ENCODE data around the gene PROSER3. TPM values are rescaled to one million over a fixed set of nuclear protein-coding genes. Genes with fewer than 3 reads are reported as not detected.

PROSER3 gene
- total and polyA plus RNA-seq, 9 of the 15 experiments (the other 6 are each of a cell fraction or from before 2014, with no cell fraction given), result 1.0 to 39.5 (median 5.1) TPM

DNA sequence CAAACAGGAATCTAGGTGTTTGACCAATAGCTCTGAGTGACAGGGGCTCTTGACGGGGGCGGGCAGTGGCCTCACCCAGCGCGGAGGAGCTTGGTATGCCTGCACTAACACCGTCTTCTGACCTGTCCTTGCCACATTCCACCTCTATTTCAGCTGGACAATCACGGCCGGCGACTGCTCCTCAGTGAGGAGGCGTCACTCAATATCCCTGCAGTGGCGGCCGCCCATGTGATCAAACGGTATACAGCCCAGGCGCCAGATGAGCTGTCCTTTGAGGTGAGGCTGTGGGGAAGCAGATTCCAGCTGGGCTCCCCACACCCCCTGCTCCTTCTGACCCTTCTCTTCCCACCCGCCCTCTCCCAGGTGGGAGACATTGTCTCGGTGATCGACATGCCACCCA is 22.1 kb downstream of the PROSER3 start:
- BruUV-seq (replicated peaks), result no TSS peak
- WGBS (ENCODE audit: insufficient coverage, low coverage, missing lambda C conversion rate), result 79% methylated on average over 16 of the region's 16 CpGs
- no peak overlapping the region for H2AFZ ChIP-seq (ENCODE audit: low read depth, low read length)
- in situ Hi-C loops (cut with MboI) (no loop called here), intact Hi-C loops (cut with micrococcal nuclease) (no loop called here)
- H3K79me2 ChIP-seq (ENCODE audit: control insufficient read depth, insufficient read depth, low read length), result peaks cover 5% of the 10 kb centered on the region; the same call in 1 of the 3 replicates
- POLR2A ChIA-PET, result no interaction called here
- H3K27me3 ChIP-seq (ENCODE audit: control insufficient read depth in 2 of 2, insufficient read depth in 2 of 2, low read length in 2 of 2), result no peaks in the 10 kb centered on the region
- H3K4me2 ChIP-seq (ENCODE audit: insufficient read depth, low read length), result no peak overlapping the region
- DNase-seq (ENCODE audit: extremely low read depth in 1 of 4, low spot score in 3 of 4) (no peak), FAIRE-seq (no peak), ATAC-seq (no peak)
- no peak overlapping the region for H3K4me3 ChIP-seq
- CTCF ChIA-PET (ENCODE audit: low intra/inter-chr PET ratio), result no interaction called here
- TF ChIP-seq, protein P1, sequence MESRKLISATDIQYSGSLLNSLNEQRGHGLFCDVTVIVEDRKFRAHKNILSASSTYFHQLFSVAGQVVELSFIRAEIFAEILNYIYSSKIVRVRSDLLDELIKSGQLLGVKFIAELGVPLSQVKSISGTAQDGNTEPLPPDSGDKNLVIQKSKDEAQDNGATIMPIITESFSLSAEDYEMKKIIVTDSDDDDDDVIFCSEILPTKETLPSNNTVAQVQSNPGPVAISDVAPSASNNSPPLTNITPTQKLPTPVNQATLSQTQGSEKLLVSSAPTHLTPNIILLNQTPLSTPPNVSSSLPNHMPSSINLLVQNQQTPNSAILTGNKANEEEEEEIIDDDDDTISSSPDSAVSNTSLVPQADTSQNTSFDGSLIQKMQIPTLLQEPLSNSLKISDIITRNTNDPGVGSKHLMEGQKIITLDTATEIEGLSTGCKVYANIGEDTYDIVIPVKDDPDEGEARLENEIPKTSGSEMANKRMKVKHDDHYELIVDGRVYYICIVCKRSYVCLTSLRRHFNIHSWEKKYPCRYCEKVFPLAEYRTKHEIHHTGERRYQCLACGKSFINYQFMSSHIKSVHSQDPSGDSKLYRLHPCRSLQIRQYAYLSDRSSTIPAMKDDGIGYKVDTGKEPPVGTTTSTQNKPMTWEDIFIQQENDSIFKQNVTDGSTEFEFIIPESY (CRISPR knock-in tag; IDR thresholded peaks at IDR 0.05), result peak; percentile 80
- no peak for TF ChIP-seq PHTF2 (CRISPR knock-in tag; IDR thresholded peaks at IDR 0.05)
- TF ChIP-seq PKNOX1 (IDR thresholded peaks at IDR 0.05), result no peak
- H3K9ac ChIP-seq (ENCODE audit: insufficient read depth in 1 of 2, low read depth in 2 of 2, low read length in 2 of 2), result no peak overlapping the region; a peak in 1 of 4 replicates
- H3K27ac ChIP-seq (ENCODE audit: extremely low read depth, low read depth, low read length), result no peak overlapping the region
- peaks cover 5 to 40% of the 10 kb centered on the region in 2 experiments; a peak in 4 of 5 replicates for H3K4me1 ChIP-seq (replicated peaks in 1 of 2; ENCODE audit: control insufficient read depth in 2 of 2, insufficient read depth in 2 of 2, low read length in 2 of 2)
- H3K9me3 ChIP-seq (replicated peaks; ENCODE audit: control insufficient read depth, insufficient read depth, low read depth, low read length), result no peaks in the 10 kb centered on the region
- no peaks in the 10 kb centered on the region for H3K9me1 ChIP-seq (ENCODE audit: control insufficient read depth, insufficient read depth, low read length)
- H3K36me3 ChIP-seq (ENCODE audit: control insufficient read depth, insufficient read depth, low read length), result peaks cover 24% of the 10 kb centered on the region; the same call in 2 of the 3 replicates
- no peaks in the 10 kb centered on the region for H4K20me1 ChIP-seq (replicated peaks; ENCODE audit: control insufficient read depth, insufficient read depth, low read length)

Measured in K562 (cell line).